H1 (cell line): ENCODE data around the gene FAM83G. TPM values are rescaled to one million over a fixed set of nuclear protein-coding genes. Genes with fewer than 3 reads are reported as not detected.

Experiments used
- CTCF ChIA-PET: fragments of 300-600 bp; sonication (Branson Sonifier 250); formaldehyde crosslinking; loops from one replicate; lab custom pipeline; 2021; ENCODE audit not compliant: partially characterized antibody; lab: Charles Lee
- POLR2A ChIA-PET: fragments of 300-600 bp; sonication (Branson Sonifier 250); formaldehyde crosslinking; loops from one replicate; lab custom pipeline; 2021; ENCODE audit warnings: inconsistent platforms; ENCODE audit not compliant: partially characterized antibody; lab: Charles Lee
- DNase-seq, 2 experiments: peaks; one replicate each; pipeline versions ENCODE4 v3.0.0 to v3.0.0-alpha.2; 2010 to 2022; ENCODE audit warnings: low spot score in 2 of 2, low read depth in 1 of 2, mixed read lengths in 1 of 2
- FAIRE-seq: peaks from 2 replicates; lab custom pipeline; 2011; peaks lifted over from hg19 to GRCh38; lab: Jason Lieb, UNC
- H2AFZ ChIP-seq: 2 replicates; pipeline ENCODE4 v1.8.1; 2012; ENCODE audit warnings: low read length, inconsistent platforms
- H2AK5ac ChIP-seq: 2 replicates; pipeline ENCODE4 v1.6.1; 2013; ENCODE audit warnings: low read depth, low read length
- H2BK120ac ChIP-seq: replicated peaks from 2 replicates; pipeline ENCODE3; 2013; ENCODE audit warnings: low read depth, low read length, inconsistent platforms
- H2BK12ac ChIP-seq: 2 replicates; pipeline ENCODE4 v1.6.1; 2013; ENCODE audit warnings: low read depth, low read length
- H2BK15ac ChIP-seq: 2 replicates; pipeline ENCODE4 v1.6.1; 2013; ENCODE audit warnings: low read length
- H2BK20ac ChIP-seq: 2 replicates; pipeline ENCODE4 v1.6.1; 2013; ENCODE audit warnings: low read length
- H2BK5ac ChIP-seq: 2 replicates; pipeline ENCODE4 v1.6.1; 2013; ENCODE audit warnings: low read depth, low read length
- H3K14ac ChIP-seq: 2 replicates; pipeline ENCODE4 v1.6.1; 2013; ENCODE audit warnings: inconsistent platforms; ENCODE audit not compliant: insufficient read length
- H3K18ac ChIP-seq: 2 replicates; pipeline ENCODE4 v1.6.1; 2013; ENCODE audit warnings: low read length; ENCODE audit errors: extremely low read depth
- H3K23ac ChIP-seq: 2 replicates; pipeline ENCODE4 v1.6.1; 2013; ENCODE audit warnings: inconsistent platforms; ENCODE audit not compliant: insufficient read length
- H3K23me2 ChIP-seq: 2 replicates; pipeline ENCODE4 v1.6.1; 2013; ENCODE audit warnings: low read depth, low read length
- H3K27ac ChIP-seq: 2 replicates; pipeline ENCODE4 v1.6.1; 2011; ENCODE audit warnings: low read depth, low read length, inconsistent platforms
- H3K27me3 ChIP-seq, 4 experiments: replicated peaks in 1 of 4; 1 replicate in 1 of 4; 2 replicates in 3 of 4; pipeline versions ENCODE4 v1.6.1 to v1.8.1; 2011 to 2013; ENCODE audit warnings: low read length in 3 of 4, mild to moderate bottlenecking in 3 of 4, inconsistent platforms in 2 of 4, mixed read lengths in 2 of 4, moderate library complexity in 1 of 4; ENCODE audit not compliant: control insufficient read depth in 3 of 4, insufficient read depth in 3 of 4; ENCODE audit errors: extremely low read depth in 1 of 4
- H3K36me3 ChIP-seq, 4 experiments: 2 replicates each; pipeline versions ENCODE4 v1.6.1 to v1.8.1; 2011 to 2013; ENCODE audit warnings: mild to moderate bottlenecking in 4 of 4, low read length in 3 of 4, moderate library complexity in 2 of 4, control low read depth in 1 of 4, inconsistent platforms in 1 of 4; ENCODE audit not compliant: insufficient read depth in 4 of 4, control insufficient read depth in 2 of 4
- H3K4ac ChIP-seq: replicated peaks from 2 replicates; pipeline ENCODE3; 2013; ENCODE audit warnings: low read length, low read depth, mixed read lengths, inconsistent platforms; ENCODE audit not compliant: insufficient read length
- H3K4me1 ChIP-seq, 4 experiments: replicated peaks in 1 of 4; 1 replicate in 1 of 4; 2 replicates in 3 of 4; pipeline versions ENCODE4 v1.6.1 to v1.8.1; 2011 to 2013; ENCODE audit warnings: low read length in 3 of 4, inconsistent platforms in 2 of 4, mixed read lengths in 1 of 4; ENCODE audit not compliant: insufficient read depth in 4 of 4, control insufficient read depth in 3 of 4
- H3K4me2 ChIP-seq, 2 experiments: 2 replicates each; pipeline versions ENCODE4 v1.6.1 to v1.8.1; 2011 to 2013; ENCODE audit warnings: low read depth in 2 of 2, low read length in 2 of 2, control low read depth in 1 of 2, inconsistent platforms in 1 of 2, mild to moderate bottlenecking in 1 of 2; ENCODE audit not compliant: insufficient read depth in 1 of 2
- H3K4me3 ChIP-seq, 4 experiments: fragments of 200-600, 300-600 bp in 1 of 4; sonication (generic), shearing (Covaris generic), sonication (Bioruptor Twin) in 1 of 4; 2 replicates each; pipeline versions ENCODE4 v1.5.1 to v1.8.1; 2011 to 2016; ENCODE audit warnings: low read length in 4 of 4, low read depth in 3 of 4, control low read depth in 2 of 4, inconsistent platforms in 2 of 4, mild to moderate bottlenecking in 2 of 4, mixed read lengths in 1 of 4, moderate library complexity in 1 of 4; ENCODE audit not compliant: insufficient read depth in 2 of 4; ENCODE audit errors: extremely low read depth in 1 of 4
- H3K56ac ChIP-seq: replicated peaks from 2 replicates; pipeline ENCODE3; 2013; ENCODE audit warnings: low read depth, mild to moderate bottlenecking, mixed read lengths, low read length, inconsistent platforms; ENCODE audit not compliant: insufficient read length
- H3K79me1 ChIP-seq: 2 replicates; pipeline ENCODE4 v1.6.1; 2013; ENCODE audit warnings: low read depth, low read length, control low read depth
- H3K79me2 ChIP-seq, 2 experiments: 2 replicates each; pipeline versions ENCODE4 v1.6.1 to v1.8.1; 2012 to 2013; ENCODE audit warnings: low read length in 2 of 2, mild to moderate bottlenecking in 2 of 2, inconsistent platforms in 1 of 2; ENCODE audit not compliant: insufficient read depth in 2 of 2, control insufficient read depth in 1 of 2
- H3K9ac ChIP-seq, 4 experiments: replicated peaks in 1 of 4; 1 replicate in 1 of 4; 2 replicates in 3 of 4; pipeline versions ENCODE4 v1.6.1 to v1.8.1; 2011 to 2013; ENCODE audit warnings: low read depth in 3 of 4, low read length in 3 of 4, control low read depth in 2 of 4, mild to moderate bottlenecking in 2 of 4, moderate library complexity in 2 of 4, inconsistent platforms in 1 of 4; ENCODE audit errors: extremely low read depth in 1 of 4
- H3K9me3 ChIP-seq, 2 experiments: 2 replicates each; pipeline versions ENCODE4 v1.6.1 to v1.8.1; 2012 to 2013; ENCODE audit warnings: mild to moderate bottlenecking in 2 of 2, moderate library complexity in 2 of 2, control low read depth in 1 of 2, inconsistent platforms in 1 of 2, low read depth in 1 of 2, low read length in 1 of 2, mixed read lengths in 1 of 2; ENCODE audit not compliant: insufficient read depth in 2 of 2
- H4K20me1 ChIP-seq, 2 experiments: replicated peaks in 1 of 2; 2 replicates each; pipeline versions ENCODE3 to v1.8.1; 2011 to 2013; ENCODE audit warnings: inconsistent platforms in 2 of 2, low read length in 2 of 2, mild to moderate bottlenecking in 1 of 2; ENCODE audit not compliant: insufficient read depth in 2 of 2, control insufficient read depth in 1 of 2
- H4K5ac ChIP-seq: 2 replicates; pipeline ENCODE4 v1.6.1; 2013; ENCODE audit warnings: low read length, low read depth, mixed read lengths, inconsistent platforms; ENCODE audit not compliant: insufficient read length
- H4K8ac ChIP-seq: 2 replicates; pipeline ENCODE4 v1.8.0; 2013; ENCODE audit warnings: mild to moderate bottlenecking, moderate library complexity, low read length, inconsistent platforms; ENCODE audit not compliant: insufficient read depth; ENCODE audit errors: extremely low read depth
- H4K91ac ChIP-seq: replicated peaks from 2 replicates; pipeline ENCODE3; 2013; ENCODE audit warnings: low read length, mixed read lengths, inconsistent platforms; ENCODE audit not compliant: insufficient read length
- CBX8 ChIP-seq: fragments of 300-800, 300-1000 bp; sonication (generic); IDR thresholded peaks from 2 replicates; pipeline ENCODE4 v1.7.1; 2016; ENCODE audit warnings: low read depth, low read length, borderline replicate concordance
- CTCF ChIP-seq, 3 experiments: IDR thresholded peaks; 1 replicate in 2 of 3; 2 replicates in 1 of 3; pipeline versions ENCODE4 v1.5.1 to v1.6.1; 2011; ENCODE audit warnings: low read length in 3 of 3, mild to moderate bottlenecking in 3 of 3, inconsistent platforms in 2 of 3, low read depth in 1 of 3, moderate library complexity in 1 of 3; ENCODE audit not compliant: insufficient read depth in 1 of 3; ENCODE audit errors: control extremely low read depth in 1 of 3
- GTF2F1 ChIP-seq: IDR thresholded peaks from 2 replicates; pipeline ENCODE4 v1.6.1; 2012; ENCODE audit warnings: low read depth, low read length, improper control_type of control experiment, borderline replicate concordance
- HDAC2 ChIP-seq, 2 experiments: fragments of 300-600 bp in 1 of 2; sonication (generic) in 1 of 2; IDR thresholded peaks; 2 replicates each; pipeline ENCODE4 v1.6.1; 2011 to 2012; ENCODE audit warnings: low read depth in 2 of 2, low read length in 2 of 2, mild to moderate bottlenecking in 2 of 2, moderate library complexity in 2 of 2, borderline replicate concordance in 1 of 2, inconsistent platforms in 1 of 2
- MAFK ChIP-seq: IDR thresholded peaks from 2 replicates; pipeline ENCODE4 v1.6.1; 2012; ENCODE audit warnings: low read depth, mild to moderate bottlenecking, improper control_type of control experiment, low read length
- RFX5 ChIP-seq: IDR thresholded peaks from 2 replicates; pipeline ENCODE4 v1.6.1; 2011; ENCODE audit warnings: low read depth, low read length, improper control_type of control experiment, borderline replicate concordance
- TBP ChIP-seq: IDR thresholded peaks from 2 replicates; pipeline ENCODE4 v1.6.1; 2011; ENCODE audit warnings: low read depth, low read length, improper control_type of control experiment
- USF2 ChIP-seq: IDR thresholded peaks from 2 replicates; pipeline ENCODE4 v1.6.1; 2011; ENCODE audit warnings: low read length, improper control_type of control experiment
- WGBS, 2 experiments: shearing (Covaris generic) in 1 of 2; methylation state at CpG; one replicate each; pipeline versions ENCODE4 v1.1.6 to v1.1.7; 2013 to 2015; ENCODE audit warnings: low lambda C conversion rate in 2 of 2, mixed read lengths in 2 of 2, inconsistent platforms in 1 of 2, low coverage in 1 of 2, missing lambda C conversion rate in 1 of 2; ENCODE audit not compliant: insufficient replicate concordance in 2 of 2, insufficient coverage in 1 of 2, insufficient read length in 1 of 2; ENCODE audit errors: extremely low coverage in 1 of 2, missing lambda C conversion rate in 1 of 2; 5-methylcytosine and 5-hydroxymethylcytosine counted together
- polyA plus RNA-seq, 7 experiments: library from polyadenylated mRNA; depleted of rRNA in 3 of 7; stranded (reverse) in 5 of 7; unstranded in 2 of 7; fragments of >200 nt in 5 of 7; fragments of 200-250 nt in 2 of 7; gene quantifications; 1 replicate in 5 of 7; 2 replicates in 1 of 7; 4 replicates in 1 of 7; pipeline versions ENCODE4 v1.2.1 to v1.2.3, GENCODE V29; 2011 to 2013; ENCODE audit warnings: missing spikeins in 2 of 7, mixed read lengths in 2 of 7
- total RNA-seq: library from RNA; stranded (reverse); fragmentation: NEBNext Ultra II Directional; extraction: Animal tissue kit (Norgen Biotek cat#: 25700); gene quantifications from 2 replicates; pipeline ENCODE4 v1.2.1, GENCODE V29; 2021

The FAM83G gene
- total and polyA plus RNA-seq, 2 of the 8 experiments (the other 6 are each of a cell fraction or from before 2014, with no cell fraction given), result 15.4 to 29.0 TPM

- Histone ChIP-seq H3K79me2 (no peaks in the 10 kb centered on the region), H2BK5ac (no peak overlapping the region; the same call in 1 of the 2 replicates), H3K23me2 (no peaks in the 10 kb centered on the region), H3K14ac (no peak overlapping the region), H3K27ac (no peak overlapping the region), H3K9me3 (no peaks in the 10 kb centered on the region), H3K9ac (no peak overlapping the region), H3K4me1 (peaks cover 0 to 5% (median 0%) of the 10 kb centered on the region in 4 experiments; a peak in 2 of 7 replicates), H2AFZ (no peak overlapping the region), H2AK5ac (no peak overlapping the region), H3K23ac (no peak overlapping the region), H3K79me1 (no peaks in the 10 kb centered on the region), H4K20me1 (no peaks in the 10 kb centered on the region), H2BK12ac (peak overlapping the region; percentile 60; the same call in 1 of the 2 replicates), H4K8ac (no peak overlapping the region), H2BK20ac (no peak overlapping the region), H2BK15ac (no peak overlapping the region), H3K18ac (no peak overlapping the region), H3K27me3 (no peaks in the 10 kb centered on the region), H4K5ac (no peak overlapping the region), H3K4me3 (no peak overlapping the region), H4K91ac (no peak overlapping the region), H3K56ac (no peak overlapping the region), H3K36me3 (no peaks in the 10 kb centered on the region), H3K4me2 (no peak overlapping the region), H2BK120ac (no peak overlapping the region), H3K4ac (no peak overlapping the region)
- CTCF ChIA-PET, result interaction anchor here (0.6 to 4.1 kb wide), 13 partner anchors 10 to 333 kb away, joined by 3 to 49 read pairs (median 5); no protein-coding TSS in a partner anchor
- POLR2A ChIA-PET, result interaction anchor here (0.6 kb wide), 1 partner anchor 42 kb away, joined by 3 read pairs; no protein-coding TSS in a partner anchor
- no peak for DNase-seq
- no peak for FAIRE-seq
- WGBS, 2 experiments, result 84% methylated on average over 20 of the region's 22 CpGs; no CpG with 5 or more reads in 1 of the 2 experiments
- TF ChIP-seq USF2 (no peak), TBP (no peak), RFX5 (no peak), CBX8 (no peak), CTCF (IDR thresholded peaks at IDR 0.05; ENCODE audit: control extremely low read depth in 1 of 3, insufficient read depth in 1 of 3, low read depth in 1 of 3, low read length in 3 of 3) (no peak), MAFK (no peak), HDAC2 (IDR thresholded peaks at IDR 0.05; ENCODE audit: borderline replicate concordance in 1 of 2, low read depth in 2 of 2, low read length in 2 of 2) (no peak), GTF2F1 (no peak)
These were observed 45.3 kb downstream of the FAM83G start for GRCh38 chr17:18959071-18959844.
